ENCODE data around the gene TMA7. TPM values are rescaled to one million over a fixed set of nuclear protein-coding genes. Genes with fewer than 3 reads are reported as not detected.

TMA7 gene
- total and polyA plus RNA-seq, 2 of the 13 experiments (the other 11 are each of a cell fraction or from before 2014, with no cell fraction given) = 100 to 486 TPM

DNA sequence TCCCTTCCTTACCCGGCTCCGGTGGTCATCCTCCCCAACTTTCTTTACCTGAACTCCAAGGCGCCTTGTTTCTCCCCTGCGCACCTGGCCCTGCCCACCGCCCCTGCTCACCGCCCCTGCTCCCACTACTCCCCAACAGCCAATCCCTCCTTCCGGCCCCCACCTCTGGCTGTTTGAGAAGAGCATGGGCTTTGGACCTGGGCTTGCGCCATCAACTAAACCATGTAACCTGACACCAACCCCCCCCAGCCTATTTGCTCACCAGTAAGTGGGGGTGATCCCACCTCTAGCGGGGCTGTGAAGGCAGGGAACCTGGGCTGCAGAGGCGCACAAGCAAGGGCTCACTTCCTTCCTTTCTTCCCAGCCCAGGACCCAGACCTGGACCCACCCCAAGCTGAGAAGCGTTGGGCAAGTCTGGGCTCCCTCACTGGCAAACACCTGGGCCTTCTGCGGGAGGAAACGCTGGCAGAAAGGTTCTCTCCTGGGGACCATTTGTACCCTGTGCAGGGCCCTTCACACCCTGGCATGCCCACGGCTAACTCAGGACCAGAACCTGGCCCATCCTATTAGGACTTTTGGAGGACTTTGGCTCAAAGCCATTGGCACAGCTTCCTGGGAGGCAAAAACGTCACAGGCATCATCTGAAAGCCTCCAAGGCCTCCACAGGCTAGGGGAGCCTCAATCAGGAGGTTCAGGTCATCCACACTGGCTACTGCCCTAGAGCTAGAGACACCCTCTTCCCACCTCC is 9.9 kb upstream of the TMA7 start, which contains the start of gene PLXNB1 (continued):
- TF ChIP-seq RAD21 (CRISPR knock-in tag; IDR thresholded peaks at IDR 0.05) (no peak), NFATC3 (CRISPR knock-in tag; IDR thresholded peaks at IDR 0.05) (peak; percentile 76; the same call in 1 of the 2 replicates), SNAPC4 (CRISPR knock-in tag; IDR thresholded peaks at IDR 0.05) (peak; percentile 94), ZNF773 (CRISPR knock-in tag; IDR thresholded peaks at IDR 0.05; ENCODE audit: borderline replicate concordance) (0 out of 2 replicates have a peak, but pooled peaks have one; percentile 33), ZNF891 (CRISPR knock-in tag; IDR thresholded peaks at IDR 0.05) (0 out of 2 replicates have a peak, but pooled peaks have one; percentile 19), RFX5 (IDR thresholded peaks at IDR 0.05; ENCODE audit: low read depth, low read length) (no peak), KMT2A (CRISPR knock-in tag; IDR thresholded peaks at IDR 0.05) (peak; percentile 72; the same call in 1 of the 2 replicates), PHF5A (CRISPR knock-in tag; IDR thresholded peaks at IDR 0.05; ENCODE audit: low read depth, unreplicated experiment) (peak; percentile 92), RFX3 (CRISPR knock-in tag; IDR thresholded peaks at IDR 0.05) (no peak; the same call in 1 of the 2 replicates), ZBTB21 (CRISPR knock-in tag; IDR thresholded peaks at IDR 0.05) (no peak), ZNF282 (IDR thresholded peaks at IDR 0.05; ENCODE audit: partially characterized antibody) (no peak), GFI1 (CRISPR knock-in tag; IDR thresholded peaks at IDR 0.05; ENCODE audit: borderline replicate concordance) (peak; percentile 73; the same call in 1 of the 2 replicates), TRIM22 (IDR thresholded peaks at IDR 0.05) (no peak), MED13 (CRISPR knock-in tag; IDR thresholded peaks at IDR 0.05) (peak; percentile 77; the same call in 1 of the 2 replicates), RNF2 (conservative IDR thresholded peaks at IDR 0.05; ENCODE audit: low read depth) (no peak), ZNF232 (CRISPR knock-in tag; IDR thresholded peaks at IDR 0.05; ENCODE audit: borderline replicate concordance) (no peak; the same call in 1 of the 2 replicates), NCOA5 (CRISPR knock-in tag; IDR thresholded peaks at IDR 0.05) (no peak)
- TF ChIP-seq, protein P1, sequence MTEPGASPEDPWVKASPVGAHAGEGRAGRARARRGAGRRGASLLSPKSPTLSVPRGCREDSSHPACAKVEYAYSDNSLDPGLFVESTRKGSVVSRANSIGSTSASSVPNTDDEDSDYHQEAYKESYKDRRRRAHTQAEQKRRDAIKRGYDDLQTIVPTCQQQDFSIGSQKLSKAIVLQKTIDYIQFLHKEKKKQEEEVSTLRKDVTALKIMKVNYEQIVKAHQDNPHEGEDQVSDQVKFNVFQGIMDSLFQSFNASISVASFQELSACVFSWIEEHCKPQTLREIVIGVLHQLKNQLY (CRISPR knock-in tag; IDR thresholded peaks at IDR 0.05) = peak; percentile 82
- TF ChIP-seq, protein P2, sequence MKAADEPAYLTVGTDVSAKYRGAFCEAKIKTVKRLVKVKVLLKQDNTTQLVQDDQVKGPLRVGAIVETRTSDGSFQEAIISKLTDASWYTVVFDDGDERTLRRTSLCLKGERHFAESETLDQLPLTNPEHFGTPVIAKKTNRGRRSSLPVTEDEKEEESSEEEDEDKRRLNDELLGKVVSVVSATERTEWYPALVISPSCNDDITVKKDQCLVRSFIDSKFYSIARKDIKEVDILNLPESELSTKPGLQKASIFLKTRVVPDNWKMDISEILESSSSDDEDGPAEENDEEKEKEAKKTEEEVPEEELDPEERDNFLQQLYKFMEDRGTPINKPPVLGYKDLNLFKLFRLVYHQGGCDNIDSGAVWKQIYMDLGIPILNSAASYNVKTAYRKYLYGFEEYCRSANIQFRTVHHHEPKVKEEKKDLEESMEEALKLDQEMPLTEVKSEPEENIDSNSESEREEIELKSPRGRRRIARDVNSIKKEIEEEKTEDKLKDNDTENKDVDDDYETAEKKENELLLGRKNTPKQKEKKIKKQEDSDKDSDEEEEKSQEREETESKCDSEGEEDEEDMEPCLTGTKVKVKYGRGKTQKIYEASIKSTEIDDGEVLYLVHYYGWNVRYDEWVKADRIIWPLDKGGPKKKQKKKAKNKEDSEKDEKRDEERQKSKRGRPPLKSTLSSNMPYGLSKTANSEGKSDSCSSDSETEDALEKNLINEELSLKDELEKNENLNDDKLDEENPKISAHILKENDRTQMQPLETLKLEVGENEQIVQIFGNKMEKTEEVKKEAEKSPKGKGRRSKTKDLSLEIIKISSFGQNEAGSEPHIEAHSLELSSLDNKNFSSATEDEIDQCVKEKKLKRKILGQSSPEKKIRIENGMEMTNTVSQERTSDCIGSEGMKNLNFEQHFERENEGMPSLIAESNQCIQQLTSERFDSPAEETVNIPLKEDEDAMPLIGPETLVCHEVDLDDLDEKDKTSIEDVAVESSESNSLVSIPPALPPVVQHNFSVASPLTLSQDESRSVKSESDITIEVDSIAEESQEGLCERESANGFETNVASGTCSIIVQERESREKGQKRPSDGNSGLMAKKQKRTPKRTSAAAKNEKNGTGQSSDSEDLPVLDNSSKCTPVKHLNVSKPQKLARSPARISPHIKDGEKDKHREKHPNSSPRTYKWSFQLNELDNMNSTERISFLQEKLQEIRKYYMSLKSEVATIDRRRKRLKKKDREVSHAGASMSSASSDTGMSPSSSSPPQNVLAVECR (CRISPR knock-in tag; IDR thresholded peaks at IDR 0.05; ENCODE audit: borderline replicate concordance) = peak; percentile 85; the same call in 1 of the 2 replicates
